ENCODE data around the gene WBP2.

DNA sequence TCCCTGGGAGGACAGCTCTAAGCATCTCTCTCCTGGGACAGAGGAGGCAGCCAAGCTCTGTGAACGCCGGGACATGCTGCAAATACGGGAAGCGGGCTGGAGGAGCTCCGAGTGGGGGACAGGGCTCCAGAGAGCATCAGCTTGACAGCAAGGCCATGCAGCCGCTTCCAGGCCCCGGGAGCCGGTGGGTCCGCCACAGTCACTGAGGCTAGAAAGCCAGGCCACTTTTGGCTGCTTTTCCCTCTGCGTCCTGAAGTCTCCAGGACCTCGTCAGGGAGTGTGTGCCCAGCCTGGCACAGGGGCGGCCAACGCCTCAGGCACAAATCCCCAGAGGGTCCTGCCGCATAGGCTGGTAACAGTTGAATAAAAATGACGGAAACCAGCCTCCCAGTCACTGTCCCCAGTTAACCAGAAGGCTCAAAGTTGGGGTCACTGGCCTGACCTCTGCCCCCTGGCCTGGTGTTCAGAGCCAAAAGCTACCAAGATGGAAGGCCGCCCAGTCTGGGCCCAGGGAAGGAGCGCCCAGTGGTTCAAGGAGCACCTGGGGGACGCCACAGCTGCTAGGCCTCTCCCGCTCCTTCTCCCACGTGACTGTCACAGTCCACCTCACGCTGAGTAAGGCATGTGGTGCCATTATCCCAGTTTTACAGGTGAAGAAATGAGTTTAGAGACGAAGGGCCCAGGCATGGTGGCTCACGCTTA is 44.8 kb upstream of the WBP2 start:
- TF ChIP-seq RAD21 (IDR thresholded peaks at IDR 0.05 in 1 of 2, conservative IDR thresholded peaks at IDR 0.05 in 1 of 2; ENCODE audit: low read depth in 2 of 2, low read length in 2 of 2) (no peak), ATF2 (IDR thresholded peaks at IDR 0.05; ENCODE audit: low read length) (no peak)
